ENCODE data around the gene SMOC2.

- TF ChIP-seq CTCF (IDR thresholded peaks at IDR 0.05): no peak
- no peak for TF ChIP-seq POLR2A (IDR thresholded peaks at IDR 0.05)
These were observed 168.2 kb downstream of the SMOC2 start for GRCh38 chr6:168609026-168609685.
